ENCODE measurements around the gene SKIC8.

Gene SKIC8

GRCh38 chr15:78299101-78299930 is at the start of gene SKIC8:
TSS of gene SKIC8 (minus strand) at chr15:78299609. CDS start at chr15:78295686, 3,923 bp downstream.
- DNase-seq, result peak; percentile 94

GRCh38 chr15:78347586-78348543 is 48.5 kb upstream of the SKIC8 start:
- DNase-seq, result no peak

DNA sequence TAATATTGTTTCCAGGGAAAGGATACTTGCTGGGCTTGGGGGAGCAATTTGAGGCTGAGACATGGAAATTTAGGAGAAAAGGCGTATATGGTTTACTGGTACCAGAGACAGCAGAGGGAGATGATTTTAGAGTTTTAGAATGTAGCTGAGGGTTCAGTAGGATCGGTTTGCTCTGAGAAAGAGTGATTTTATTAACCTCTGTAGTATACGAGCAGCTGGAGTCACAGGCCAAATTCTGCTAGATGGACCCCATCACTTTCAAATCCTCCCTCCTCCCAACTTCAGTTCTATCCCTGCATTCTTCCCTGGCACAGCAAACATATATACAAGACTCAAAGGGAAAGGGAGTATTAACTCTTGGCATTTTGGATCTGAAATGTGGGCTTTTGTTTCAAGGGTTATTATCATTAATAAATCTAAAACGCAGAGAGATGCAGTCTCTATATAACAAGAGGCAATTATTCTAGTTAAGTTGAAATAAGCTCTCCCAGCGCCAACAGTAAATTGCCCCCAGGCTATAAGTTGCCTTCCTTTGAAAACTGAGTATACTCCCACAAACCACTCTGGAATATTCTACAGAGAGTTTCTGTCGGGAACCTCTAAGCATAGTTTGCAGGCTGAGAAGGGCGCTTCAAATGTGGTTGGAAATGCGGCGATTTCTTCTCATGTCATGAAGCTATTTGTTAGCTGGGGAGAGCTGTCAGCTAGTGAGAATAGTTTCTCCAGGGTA is 46.2 kb upstream of the SKIC8 start:
- no peak for DNase-seq

GRCh38 chr15:78343276-78344060 is 44.1 kb upstream of the SKIC8 start:
- DNase-seq, result no peak

DNA sequence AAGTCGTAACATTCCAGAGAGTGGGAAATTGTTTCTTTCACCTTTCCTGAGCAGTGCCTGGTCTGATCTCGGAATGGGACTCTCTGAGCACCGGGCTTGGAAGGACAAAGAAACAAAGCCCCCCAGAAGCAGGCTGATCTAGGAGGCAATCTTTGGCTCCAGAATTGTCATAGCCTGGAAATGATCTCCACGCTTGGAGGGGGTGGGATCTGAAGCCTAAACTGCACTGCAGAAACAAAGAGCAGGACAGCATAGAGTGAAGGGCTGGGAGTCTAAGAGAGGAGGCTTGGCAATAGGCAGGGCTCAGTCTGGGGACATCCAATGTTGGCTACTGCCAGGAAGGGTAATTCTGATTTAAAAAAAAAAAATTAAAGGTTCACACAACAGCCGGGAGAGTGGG is 42.6 kb upstream of the SKIC8 start:
- DNase-seq, result no peak

DNA sequence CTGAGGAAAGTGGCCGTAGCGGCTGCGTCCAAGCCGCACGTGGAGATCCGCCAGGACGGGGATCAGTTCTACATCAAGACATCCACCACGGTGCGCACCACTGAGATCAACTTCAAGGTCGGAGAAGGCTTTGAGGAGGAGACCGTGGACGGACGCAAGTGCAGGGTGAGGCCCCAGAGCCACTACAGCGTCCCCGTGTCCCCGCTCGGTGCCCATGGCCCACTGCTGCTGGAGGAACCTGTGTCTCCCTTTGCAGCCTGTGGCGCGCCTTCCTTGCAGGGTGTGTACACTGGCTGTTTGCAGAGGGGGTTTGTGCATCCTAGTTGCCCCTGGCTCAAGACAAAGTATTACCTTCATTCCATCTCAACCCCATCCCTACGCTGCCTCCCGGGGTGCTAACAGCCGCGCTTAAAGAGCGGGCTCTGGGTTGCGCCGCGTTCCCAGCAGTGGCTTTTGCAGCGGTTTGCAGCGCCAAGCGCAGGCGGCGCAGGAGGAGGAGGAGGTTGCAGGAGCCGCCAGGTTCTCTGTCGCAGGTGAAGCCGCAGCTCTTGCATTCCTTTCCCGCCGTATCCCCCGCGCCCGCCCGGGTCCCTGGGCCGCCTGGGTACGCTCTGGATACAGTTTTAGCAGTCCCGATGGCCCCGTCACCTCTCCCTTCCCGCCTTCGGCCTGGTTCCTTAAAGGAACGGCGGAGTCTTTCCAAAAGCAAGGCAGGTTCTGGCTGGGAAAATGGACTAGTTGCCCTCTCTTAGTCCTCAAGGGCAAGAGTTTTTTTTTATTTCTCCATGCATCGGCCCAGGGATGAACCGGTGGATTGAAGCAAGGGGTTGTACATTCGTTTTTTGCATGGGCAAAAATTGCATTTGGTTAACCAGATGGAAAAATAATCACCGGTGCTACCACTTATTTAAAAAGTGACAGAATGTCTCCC is 41.9 kb upstream of the SKIC8 start:
- no peak for DNase-seq

- DNase-seq, result no peak
Measured at GRCh38 chr15:78340231-78341056, 41.0 kb upstream of the SKIC8 start, which contains the start of gene CRABP1. TSS of gene CRABP1 (plus strand) at chr15:78340353. CDS start at chr15:78340429, 76 bp downstream.

- DNase-seq, result no peak
Measured at GRCh38 chr15:78339559-78339958, 40.1 kb upstream of the SKIC8 start.

- no peak for DNase-seq
Measured at GRCh38 chr15:78338781-78339180, 39.4 kb upstream of the SKIC8 start.

DNA sequence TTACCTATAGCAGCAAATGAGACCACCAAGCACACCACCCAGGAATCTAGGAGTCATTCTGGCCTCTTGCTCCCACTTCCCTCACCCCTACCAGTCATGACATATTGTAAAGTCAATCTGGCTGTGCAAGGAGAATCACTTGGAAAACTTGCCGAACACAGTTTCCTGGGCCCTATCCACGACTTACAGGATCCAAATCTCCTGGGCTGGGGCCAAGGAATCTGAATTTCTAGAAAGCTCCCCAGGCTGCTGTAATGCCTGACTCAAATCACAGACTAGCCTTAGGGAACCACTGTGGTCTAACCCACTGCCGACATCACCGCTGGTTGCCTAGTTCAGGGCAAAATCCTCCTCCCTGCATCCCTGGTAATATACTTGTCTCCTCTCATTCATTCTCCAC is 36.6 kb upstream of the SKIC8 start:
- no peak for DNase-seq

GRCh38 chr15:78334845-78335244 is 35.4 kb upstream of the SKIC8 start:
- no peak for DNase-seq

- DNase-seq, result peak; percentile 20
Measured at GRCh38 chr15:78329625-78330024, 30.2 kb upstream of the SKIC8 start.

GRCh38 chr15:78327466-78327865 is 28.1 kb upstream of the SKIC8 start:
- DNase-seq, result no peak

DNA sequence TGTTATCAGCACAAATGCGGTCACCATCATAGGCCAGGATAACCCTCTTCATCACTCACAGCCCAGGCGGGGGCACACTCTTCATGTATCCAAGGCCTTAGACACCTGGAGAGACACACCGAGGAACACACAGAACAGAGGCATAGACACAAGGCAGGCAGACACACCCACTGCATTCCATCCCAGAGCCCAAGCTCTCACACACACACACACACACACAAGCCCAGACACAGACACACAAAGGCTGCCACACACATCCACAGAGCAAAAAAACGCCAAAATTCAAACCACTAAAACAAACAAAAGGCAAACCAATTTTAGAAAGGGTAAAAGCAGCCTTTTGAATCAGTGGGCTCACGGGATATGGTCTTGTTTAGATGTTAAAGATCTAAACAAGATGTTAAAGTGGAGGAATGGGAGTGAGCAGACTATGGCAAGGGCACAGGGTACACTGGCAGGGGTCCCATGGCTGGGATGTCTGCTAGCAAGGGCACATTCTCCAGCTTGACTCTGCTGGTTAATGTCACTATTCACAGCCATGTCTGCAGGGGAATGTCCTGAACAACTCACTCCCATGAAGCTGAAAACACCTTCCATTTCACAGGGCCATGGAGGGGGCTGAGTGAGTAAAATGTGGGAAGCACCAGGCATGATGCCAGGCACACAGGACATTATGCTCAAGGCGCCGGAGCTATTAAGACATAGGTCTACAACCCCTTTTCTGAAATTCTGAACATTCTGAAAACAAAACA is 25.9 kb upstream of the SKIC8 start:
- no peak for DNase-seq

DNA sequence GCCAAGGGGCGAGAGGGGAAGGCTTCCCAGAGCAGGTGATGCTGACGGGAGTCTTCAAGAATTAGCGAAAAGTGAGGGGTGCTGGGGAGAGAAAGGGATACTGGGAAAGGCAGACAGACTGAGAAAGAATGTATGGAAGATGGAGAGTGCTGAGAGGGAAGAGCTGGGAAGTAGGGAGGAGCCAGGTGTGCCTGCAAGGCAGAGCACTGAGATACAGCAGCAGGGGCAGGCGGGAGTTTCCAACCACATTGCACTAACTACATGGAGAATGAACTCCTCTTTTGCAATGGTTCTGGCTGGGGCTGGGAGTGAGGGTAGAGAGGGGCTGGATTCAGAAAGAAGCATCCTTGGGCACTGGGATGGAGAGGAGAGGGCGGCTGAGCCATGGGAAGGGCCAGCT is 24.7 kb upstream of the SKIC8 start:
- no peak for DNase-seq

DNA sequence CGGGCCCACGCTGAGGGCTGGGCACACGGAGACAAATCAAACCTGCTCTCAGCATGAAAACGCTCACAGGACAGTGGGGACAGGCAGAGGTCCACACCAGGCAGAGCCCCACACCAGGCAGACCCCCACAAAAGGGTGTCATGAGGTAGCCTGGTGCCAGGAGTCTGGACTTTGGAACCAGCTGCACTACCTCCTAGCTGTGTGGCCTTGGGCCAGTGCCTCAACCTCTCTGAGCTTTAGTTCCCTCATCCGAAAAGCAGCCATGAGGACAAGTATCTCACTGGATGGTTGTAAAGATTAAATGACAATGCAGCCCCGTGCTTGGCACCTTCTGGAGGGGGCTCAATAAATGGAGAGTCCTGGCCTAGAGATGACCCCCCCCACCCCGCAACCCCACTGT is 24.3 kb upstream of the SKIC8 start:
- no peak for DNase-seq

DNA sequence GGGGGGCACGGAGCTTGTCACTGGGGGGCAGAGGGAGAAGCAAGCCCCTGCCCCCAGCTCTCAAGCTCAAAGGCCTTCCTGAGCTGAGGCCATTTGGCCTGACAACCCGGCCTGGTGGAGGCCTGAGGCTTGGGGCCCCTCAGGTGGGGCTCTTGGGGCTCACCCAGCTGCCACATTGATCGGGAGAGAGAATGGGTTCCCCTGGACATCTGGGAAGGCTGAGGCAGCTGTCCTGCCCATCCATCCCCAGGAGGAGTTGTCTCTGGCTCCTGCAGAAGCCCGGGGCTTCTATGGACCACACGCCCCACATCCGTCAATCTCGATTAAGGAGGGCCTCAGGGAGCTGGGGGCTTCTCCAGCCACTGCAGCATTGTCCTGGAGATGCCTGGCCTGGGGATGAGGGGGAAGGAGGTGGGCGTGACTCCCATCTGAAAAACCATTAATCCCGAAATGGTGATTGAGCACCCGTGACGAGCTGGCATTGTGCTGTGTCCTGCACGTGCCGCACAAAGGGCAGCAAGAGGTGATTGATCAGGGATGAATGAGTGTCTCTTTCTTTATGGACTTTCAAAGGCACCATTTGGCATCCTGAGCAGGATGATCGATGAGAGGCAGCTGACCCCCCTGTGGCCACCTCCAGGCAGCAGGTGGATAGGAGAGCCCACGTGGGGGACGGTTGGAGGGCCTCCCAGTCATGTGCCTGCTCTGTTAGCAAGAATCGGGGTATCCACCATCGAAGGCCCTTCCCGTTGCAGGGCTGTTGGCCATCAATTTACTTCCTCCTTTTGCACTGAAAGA is 23.5 kb upstream of the SKIC8 start:
- DNase-seq, result no peak

DNA sequence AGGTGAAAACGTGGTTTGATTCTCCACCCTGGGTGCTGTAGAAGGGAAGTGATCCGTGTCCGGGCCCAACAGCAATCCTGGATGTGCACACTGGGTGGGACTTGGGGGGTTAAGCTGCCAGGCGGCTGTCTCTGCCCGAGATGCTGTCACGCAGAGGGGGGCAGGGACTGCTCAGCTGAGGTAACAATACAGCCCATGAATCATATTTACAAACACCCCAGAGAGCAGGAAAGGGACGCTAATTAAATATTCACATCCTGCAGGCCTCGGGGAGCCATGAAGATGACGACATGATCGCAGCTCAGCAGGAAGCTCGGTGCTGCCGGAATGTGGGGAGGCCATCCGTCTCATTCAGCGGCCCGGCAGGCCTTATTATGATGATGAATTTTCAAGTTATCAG is 22.8 kb upstream of the SKIC8 start:
- no peak for DNase-seq
